ENCODE results near the gene RD3L. TPM values are rescaled to one million over a fixed set of nuclear protein-coding genes. Genes with fewer than 3 reads are reported as not detected.

The RD3L gene
- total RNA-seq, 1 donor from 2014 or later, result not detected

- no peak overlapping the region for H3K27ac ChIP-seq
Observed at GRCh38 chr14:103910262-103910935, 31.9 kb downstream of the RD3L start.

GRCh38 chr14:103909531-103910261 lies 32.6 kb downstream of the RD3L start:
- no peak for TF ChIP-seq POLR2AphosphoS5 (IDR thresholded peaks at IDR 0.05; ENCODE audit: insufficient read depth in 1 of 2, low read depth in 1 of 2)
- no peak for TF ChIP-seq CTCF (IDR thresholded peaks at IDR 0.05)
- TF ChIP-seq POLR2A (IDR thresholded peaks at IDR 0.05), result no peak
- DNase-seq (ENCODE audit: extremely low spot score in 2 of 2), result no peak
- intact Hi-C loops (cut with DNase I), result loop anchor here (5.0 kb wide), 1 partner anchor 102 kb away; no protein-coding TSS in a partner anchor
- Histone ChIP-seq H3K27ac (no peak overlapping the region), H3K4me3 (no peak overlapping the region), H3K9me3 (no peaks in the 10 kb centered on the region), H3K4me1 (peaks cover 9% of the 10 kb centered on the region), H3K27me3 (no peaks in the 10 kb centered on the region), H3K36me3 (peaks cover 0 to 30% of the 10 kb centered on the region in 2 donors)

More at GRCh38 chr14:103910262-103910935, 31.9 kb downstream of the RD3L start:
- H3K4me1 ChIP-seq, result peaks cover 9% of the 10 kb centered on the region
- no peaks in the 10 kb centered on the region for H3K27me3 ChIP-seq
- intact Hi-C loops (cut with DNase I), result loop anchor here (5.0 kb wide), 1 partner anchor 103 kb away; no protein-coding TSS in a partner anchor
- H3K4me3 ChIP-seq, result no peak overlapping the region
- H3K36me3 ChIP-seq, result peaks cover 0 to 30% of the 10 kb centered on the region in 2 donors
- no peaks in the 10 kb centered on the region for H3K9me3 ChIP-seq
- DNase-seq (ENCODE audit: extremely low spot score in 2 of 2), result no peak
- TF ChIP-seq POLR2A (IDR thresholded peaks at IDR 0.05), result no peak
- TF ChIP-seq CTCF (IDR thresholded peaks at IDR 0.05), result peak; percentile 45 to 74 (median 62)
- peak in 1 of 2 donors; percentile 66 for TF ChIP-seq POLR2AphosphoS5 (IDR thresholded peaks at IDR 0.05; ENCODE audit: insufficient read depth in 1 of 2, low read depth in 1 of 2)

- Histone ChIP-seq H3K4me1 (peaks cover 9% of the 10 kb centered on the region), H3K27me3 (no peaks in the 10 kb centered on the region), H3K9me3 (no peaks in the 10 kb centered on the region), H3K36me3 (peaks cover 0 to 20% of the 10 kb centered on the region in 2 donors), H3K4me3 (no peak overlapping the region), H3K27ac (no peak overlapping the region)
- TF ChIP-seq CTCF (IDR thresholded peaks at IDR 0.05), result no peak
- TF ChIP-seq POLR2A (IDR thresholded peaks at IDR 0.05), result no peak
- no peak for TF ChIP-seq POLR2AphosphoS5 (IDR thresholded peaks at IDR 0.05; ENCODE audit: insufficient read depth in 1 of 2, low read depth in 1 of 2)
- intact Hi-C loops (cut with DNase I), result no loop called here
- DNase-seq (ENCODE audit: extremely low spot score in 2 of 2), result no peak
Observed at GRCh38 chr14:103908580-103908979, 33.7 kb downstream of the RD3L start.

GRCh38 chr14:103905842-103906456 lies 36.4 kb downstream of the RD3L start:
- no peak overlapping the region for H3K4me3 ChIP-seq
- no peaks in the 10 kb centered on the region for H3K9me3 ChIP-seq
- intact Hi-C loops (cut with DNase I), result no loop called here
- no peaks in the 10 kb centered on the region for H3K27me3 ChIP-seq
- H3K36me3 ChIP-seq, result no peaks in the 10 kb centered on the region
- no peak for DNase-seq (ENCODE audit: extremely low spot score in 2 of 2)
- no peak for TF ChIP-seq CTCF (IDR thresholded peaks at IDR 0.05)
- TF ChIP-seq POLR2A (IDR thresholded peaks at IDR 0.05), result no peak
- no peak for TF ChIP-seq POLR2AphosphoS5 (IDR thresholded peaks at IDR 0.05; ENCODE audit: insufficient read depth in 1 of 2, low read depth in 1 of 2)
- H3K4me1 ChIP-seq, result peaks cover 9% of the 10 kb centered on the region
- H3K27ac ChIP-seq, result no peak overlapping the region

Data from vagina (tissue), 2 donors.